Measurements from ENCODE around the gene CCL13.

Gene CCL13

DNA sequence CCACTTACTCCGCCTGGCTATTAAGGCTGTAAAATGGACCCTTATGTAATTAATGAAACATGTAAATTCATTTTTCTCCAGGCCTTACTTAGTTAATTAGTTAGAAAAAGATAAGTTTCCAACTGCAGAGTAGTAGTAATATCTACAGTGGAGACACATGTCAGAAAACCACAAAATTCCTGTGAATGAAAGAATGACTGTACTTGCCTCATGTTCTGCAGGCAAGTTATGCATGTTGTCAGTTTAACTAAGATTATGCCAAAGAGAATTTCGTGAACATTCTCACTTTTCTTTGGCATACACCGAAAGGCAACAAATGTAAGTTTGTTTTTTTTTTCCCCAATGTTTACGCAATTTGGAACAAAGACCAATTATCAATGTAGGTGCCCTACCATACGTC is 23.6 kb downstream of the CCL13 start:
- H3K27me3 ChIP-seq (replicated peaks; ENCODE audit: control insufficient read depth, insufficient read depth, low read length, poor library complexity, severe bottlenecking) = no peaks in the 10 kb centered on the region
- H3K9me3 ChIP-seq (ENCODE audit: control insufficient read depth, low read length) = no peaks in the 10 kb centered on the region
- DNase-seq = no peak

DNA sequence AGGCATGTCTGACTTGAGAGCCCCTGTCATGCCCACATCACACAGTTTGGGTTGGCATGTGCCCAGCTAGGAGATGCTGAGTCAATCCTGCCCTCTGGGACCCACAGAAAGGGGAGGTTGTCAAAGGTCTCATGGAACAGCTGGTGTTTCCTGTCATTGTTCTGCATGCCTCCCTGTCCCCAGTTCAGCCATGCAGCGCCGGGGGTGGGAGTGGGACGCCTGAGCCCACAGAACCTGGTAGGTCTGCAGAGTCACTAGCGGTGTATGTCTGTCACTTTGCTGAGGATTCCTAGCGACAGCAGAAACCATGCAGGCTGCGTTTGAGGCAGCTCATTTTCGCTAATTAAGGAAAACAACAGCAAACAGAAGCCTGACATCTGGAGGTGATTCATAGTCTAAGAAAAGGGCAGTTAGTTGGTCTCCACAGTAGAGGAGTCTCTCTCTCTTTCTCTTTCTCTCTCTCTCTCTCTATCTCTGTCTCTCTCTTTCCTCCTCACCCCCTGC is 26.4 kb downstream of the CCL13 start:
- H3K9me3 ChIP-seq (ENCODE audit: control insufficient read depth, low read length) = no peaks in the 10 kb centered on the region
- no peak for DNase-seq
- no peak overlapping the region for H3K27ac ChIP-seq (ENCODE audit: insufficient read depth, low read length, poor library complexity, severe bottlenecking)
- no peaks in the 10 kb centered on the region for H3K36me3 ChIP-seq (ENCODE audit: control insufficient read depth, insufficient read depth, low read length)
- no peak overlapping the region for H3K4me3 ChIP-seq (ENCODE audit: insufficient read depth, low read depth, low read length, poor library complexity, severe bottlenecking)
- no peaks in the 10 kb centered on the region for H3K27me3 ChIP-seq (replicated peaks; ENCODE audit: control insufficient read depth, insufficient read depth, low read length, poor library complexity, severe bottlenecking)
- no peaks in the 10 kb centered on the region for H3K4me1 ChIP-seq (ENCODE audit: control insufficient read depth, insufficient read depth, low read length, poor library complexity, severe bottlenecking)

More for the DNA sequence above, 23.6 kb downstream of the CCL13 start:
- Histone ChIP-seq H3K4me1 (ENCODE audit: control insufficient read depth, insufficient read depth, low read length, poor library complexity, severe bottlenecking) (no peaks in the 10 kb centered on the region), H3K36me3 (ENCODE audit: control insufficient read depth, insufficient read depth, low read length) (no peaks in the 10 kb centered on the region), H3K27ac (ENCODE audit: insufficient read depth, low read length, poor library complexity, severe bottlenecking) (no peak overlapping the region), H3K4me3 (ENCODE audit: insufficient read depth, low read depth, low read length, poor library complexity, severe bottlenecking) (no peak overlapping the region)

DNA sequence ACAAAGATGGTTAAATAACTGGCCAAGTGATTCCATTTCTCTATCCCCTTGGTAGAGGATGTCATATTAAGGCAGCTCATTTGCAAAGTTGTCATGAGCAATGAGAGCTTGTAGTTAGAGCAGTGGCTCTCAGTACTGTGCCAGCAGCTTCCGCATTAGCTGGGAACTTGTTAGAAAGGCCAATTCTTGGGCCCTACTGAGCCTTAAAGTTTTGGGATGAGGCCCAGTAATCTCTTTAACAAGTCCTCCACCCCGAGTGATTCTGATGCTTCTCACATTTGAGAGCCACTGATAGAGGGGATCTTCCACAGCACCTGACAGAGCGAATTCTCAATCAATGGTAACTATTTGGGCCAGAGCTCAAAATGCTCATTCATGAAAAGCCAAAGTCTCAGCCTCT is 26.9 kb downstream of the CCL13 start:
- Histone ChIP-seq H3K4me1 (ENCODE audit: control insufficient read depth, insufficient read depth, low read length, poor library complexity, severe bottlenecking) (no peaks in the 10 kb centered on the region), H3K9me3 (ENCODE audit: control insufficient read depth, low read length) (no peaks in the 10 kb centered on the region), H3K27me3 (replicated peaks; ENCODE audit: control insufficient read depth, insufficient read depth, low read length, poor library complexity, severe bottlenecking) (no peaks in the 10 kb centered on the region), H3K36me3 (ENCODE audit: control insufficient read depth, insufficient read depth, low read length) (no peaks in the 10 kb centered on the region), H3K27ac (ENCODE audit: insufficient read depth, low read length, poor library complexity, severe bottlenecking) (no peak overlapping the region), H3K4me3 (ENCODE audit: insufficient read depth, low read depth, low read length, poor library complexity, severe bottlenecking) (no peak overlapping the region)
- DNase-seq = no peak

DNA sequence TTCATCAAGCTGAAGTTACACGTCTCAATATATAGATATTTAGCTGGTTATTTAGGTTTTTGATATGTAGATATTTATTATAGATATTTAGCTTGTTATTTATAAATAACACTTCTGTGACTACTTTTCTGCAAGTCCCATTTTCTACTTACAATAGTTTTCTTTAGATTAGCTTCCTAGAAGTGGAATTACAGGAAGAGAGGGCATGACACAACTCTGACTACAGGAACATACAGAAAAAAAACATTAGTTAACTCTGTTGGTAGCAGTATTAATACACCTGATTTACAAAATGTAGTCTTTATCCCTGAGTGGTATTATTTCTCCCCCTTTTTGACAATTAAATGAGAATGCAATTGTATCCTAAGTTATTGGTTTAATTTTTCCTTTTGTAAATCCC is 28.0 kb downstream of the CCL13 start:
- no peak overlapping the region for H3K27ac ChIP-seq (ENCODE audit: insufficient read depth, low read length, poor library complexity, severe bottlenecking)

DNA sequence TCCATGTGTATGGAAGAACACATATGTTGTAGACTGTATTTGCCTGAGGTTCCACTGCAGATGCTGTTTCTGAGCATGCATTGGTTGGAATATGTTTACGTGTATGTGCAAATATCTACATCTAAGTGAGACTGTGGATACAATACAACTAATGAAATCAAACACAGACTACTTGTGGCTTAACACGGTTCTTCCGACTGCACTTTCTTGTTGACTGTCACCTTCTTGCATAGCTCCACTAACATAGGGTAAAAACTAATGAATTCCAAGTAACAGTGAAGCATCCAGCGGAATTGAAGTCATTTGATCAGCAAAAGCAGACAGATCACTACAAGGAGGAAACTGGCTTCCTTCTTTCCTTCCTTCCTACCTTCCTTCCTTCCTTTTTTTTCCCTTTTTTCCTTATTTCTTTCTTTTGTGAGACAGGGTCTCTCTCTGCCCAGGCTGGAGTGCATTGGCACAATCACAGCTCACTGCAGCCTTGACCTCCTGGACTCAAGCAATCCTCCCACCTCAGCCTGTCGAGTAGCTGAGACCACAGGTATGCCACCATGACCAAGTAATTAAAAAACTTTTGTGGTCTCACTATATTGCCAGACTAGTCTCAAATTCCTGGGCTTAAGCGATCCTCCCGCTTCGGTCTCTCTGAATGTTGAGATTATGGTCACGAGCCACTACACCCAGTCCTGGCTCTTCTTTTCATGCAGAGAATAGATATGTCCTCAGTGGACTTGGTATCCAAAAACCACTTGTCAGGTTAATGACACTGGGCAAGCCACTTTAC is 28.7 kb downstream of the CCL13 start:
- H3K27me3 ChIP-seq (replicated peaks; ENCODE audit: control insufficient read depth, insufficient read depth, low read length, poor library complexity, severe bottlenecking) = no peaks in the 10 kb centered on the region
- no peaks in the 10 kb centered on the region for H3K36me3 ChIP-seq (ENCODE audit: control insufficient read depth, insufficient read depth, low read length)
- no peaks in the 10 kb centered on the region for H3K4me1 ChIP-seq (ENCODE audit: control insufficient read depth, insufficient read depth, low read length, poor library complexity, severe bottlenecking)
- no peak for DNase-seq
- no peak overlapping the region for H3K27ac ChIP-seq (ENCODE audit: insufficient read depth, low read length, poor library complexity, severe bottlenecking)
- H3K4me3 ChIP-seq (ENCODE audit: insufficient read depth, low read depth, low read length, poor library complexity, severe bottlenecking) = no peak overlapping the region
- no peaks in the 10 kb centered on the region for H3K9me3 ChIP-seq (ENCODE audit: control insufficient read depth, low read length)

More for the DNA sequence above, 28.0 kb downstream of the CCL13 start:
- Histone ChIP-seq H3K9me3 (ENCODE audit: control insufficient read depth, low read length) (no peaks in the 10 kb centered on the region), H3K4me1 (ENCODE audit: control insufficient read depth, insufficient read depth, low read length, poor library complexity, severe bottlenecking) (no peaks in the 10 kb centered on the region), H3K36me3 (ENCODE audit: control insufficient read depth, insufficient read depth, low read length) (no peaks in the 10 kb centered on the region), H3K27me3 (replicated peaks; ENCODE audit: control insufficient read depth, insufficient read depth, low read length, poor library complexity, severe bottlenecking) (no peaks in the 10 kb centered on the region), H3K4me3 (ENCODE audit: insufficient read depth, low read depth, low read length, poor library complexity, severe bottlenecking) (no peak overlapping the region)
- no peak for DNase-seq

DNA sequence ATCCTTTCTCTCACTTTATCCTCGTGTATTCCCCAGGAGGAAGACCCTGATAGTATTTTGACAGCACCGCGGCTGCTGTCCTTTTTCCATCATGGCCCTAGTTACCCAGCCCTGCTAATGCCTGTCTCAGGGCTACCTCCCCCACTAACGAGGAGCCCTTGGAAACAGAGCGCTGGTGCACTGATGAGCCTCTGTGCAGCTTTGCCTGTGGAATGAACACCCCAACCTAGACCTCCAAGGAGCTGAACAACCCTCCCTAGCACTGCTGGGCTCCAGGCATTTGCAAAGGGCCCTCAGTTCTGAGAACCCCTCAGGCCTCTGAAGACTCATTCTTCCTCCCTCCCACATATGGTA is 30.0 kb downstream of the CCL13 start:
- Histone ChIP-seq H3K27ac (ENCODE audit: insufficient read depth, low read length, poor library complexity, severe bottlenecking) (no peak overlapping the region), H3K36me3 (ENCODE audit: control insufficient read depth, insufficient read depth, low read length) (no peaks in the 10 kb centered on the region), H3K9me3 (ENCODE audit: control insufficient read depth, low read length) (no peaks in the 10 kb centered on the region), H3K4me1 (ENCODE audit: control insufficient read depth, insufficient read depth, low read length, poor library complexity, severe bottlenecking) (no peaks in the 10 kb centered on the region), H3K27me3 (replicated peaks; ENCODE audit: control insufficient read depth, insufficient read depth, low read length, poor library complexity, severe bottlenecking) (no peaks in the 10 kb centered on the region), H3K4me3 (ENCODE audit: insufficient read depth, low read depth, low read length, poor library complexity, severe bottlenecking) (no peak overlapping the region)
- DNase-seq = no peak

DNA sequence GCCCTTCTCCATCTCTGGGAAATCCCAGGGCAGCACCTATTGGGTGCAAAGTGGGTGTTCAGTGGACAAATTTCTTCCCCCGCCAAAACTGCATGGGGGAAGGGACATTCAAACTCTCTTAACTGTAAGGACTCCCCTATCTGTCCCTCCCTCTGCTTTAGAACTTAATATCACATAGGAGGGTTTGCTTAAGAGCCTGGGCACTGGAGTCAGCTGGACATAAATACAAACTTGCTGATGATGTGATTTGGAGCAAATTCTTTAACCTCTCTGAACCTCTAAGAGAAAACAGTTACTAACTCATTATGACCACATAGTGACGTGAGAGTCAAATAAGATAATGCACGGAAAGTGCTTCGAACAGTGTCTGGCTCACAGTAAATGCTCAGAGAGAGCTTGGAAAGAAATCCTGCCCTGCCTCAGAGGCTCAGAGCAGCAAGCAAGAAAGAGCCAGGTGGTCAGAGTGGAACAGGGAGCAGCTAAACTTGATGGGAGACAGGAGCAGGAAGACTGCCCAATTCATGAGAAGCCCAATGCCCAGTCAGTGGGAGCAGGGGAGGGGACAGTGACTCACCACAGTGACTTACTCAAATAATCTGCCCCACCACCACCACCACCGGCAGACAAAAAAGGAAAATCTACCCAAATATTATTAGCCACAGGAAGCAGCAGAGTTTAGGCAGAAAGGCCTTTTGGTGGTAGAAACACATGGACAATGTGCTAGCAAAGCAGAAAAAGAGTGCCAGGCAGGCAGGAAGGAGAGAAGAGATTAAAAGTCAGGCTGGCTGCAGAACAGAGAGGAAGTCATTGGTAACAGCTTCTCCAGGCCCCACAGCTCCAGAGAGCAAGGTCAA is 30.6 kb downstream of the CCL13 start:
- H3K27ac ChIP-seq (ENCODE audit: insufficient read depth, low read length, poor library complexity, severe bottlenecking) = no peak overlapping the region
- no peak overlapping the region for H3K4me3 ChIP-seq (ENCODE audit: insufficient read depth, low read depth, low read length, poor library complexity, severe bottlenecking)
- DNase-seq = no peak
- H3K9me3 ChIP-seq (ENCODE audit: control insufficient read depth, low read length) = no peaks in the 10 kb centered on the region
- no peaks in the 10 kb centered on the region for H3K27me3 ChIP-seq (replicated peaks; ENCODE audit: control insufficient read depth, insufficient read depth, low read length, poor library complexity, severe bottlenecking)
- H3K4me1 ChIP-seq (ENCODE audit: control insufficient read depth, insufficient read depth, low read length, poor library complexity, severe bottlenecking) = no peaks in the 10 kb centered on the region
- no peaks in the 10 kb centered on the region for H3K36me3 ChIP-seq (ENCODE audit: control insufficient read depth, insufficient read depth, low read length)

DNA sequence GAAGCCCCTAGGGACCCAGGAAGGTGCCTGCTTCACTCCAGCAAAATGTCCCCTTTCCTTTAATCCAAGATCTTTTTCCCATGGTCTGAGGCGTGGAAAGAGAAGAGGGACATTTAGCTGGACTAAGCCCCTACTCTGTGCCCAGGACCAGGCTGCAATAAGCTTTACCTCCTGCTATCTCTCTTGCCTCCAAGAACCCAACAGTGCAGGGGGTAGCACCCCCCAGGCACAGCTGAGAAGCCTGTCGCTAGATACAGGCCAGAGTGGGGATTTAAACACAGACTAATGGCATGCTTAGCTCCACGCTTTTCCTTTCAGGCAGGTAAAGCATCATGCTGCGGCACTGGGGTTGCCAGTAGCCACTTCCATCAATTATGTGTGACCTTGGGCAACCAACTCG is 31.3 kb downstream of the CCL13 start:
- Histone ChIP-seq H3K36me3 (ENCODE audit: control insufficient read depth, insufficient read depth, low read length) (no peaks in the 10 kb centered on the region), H3K4me1 (ENCODE audit: control insufficient read depth, insufficient read depth, low read length, poor library complexity, severe bottlenecking) (no peaks in the 10 kb centered on the region), H3K27me3 (replicated peaks; ENCODE audit: control insufficient read depth, insufficient read depth, low read length, poor library complexity, severe bottlenecking) (no peaks in the 10 kb centered on the region), H3K4me3 (ENCODE audit: insufficient read depth, low read depth, low read length, poor library complexity, severe bottlenecking) (no peak overlapping the region), H3K27ac (ENCODE audit: insufficient read depth, low read length, poor library complexity, severe bottlenecking) (no peak overlapping the region), H3K9me3 (ENCODE audit: control insufficient read depth, low read length) (no peaks in the 10 kb centered on the region)
- no peak for DNase-seq

DNA sequence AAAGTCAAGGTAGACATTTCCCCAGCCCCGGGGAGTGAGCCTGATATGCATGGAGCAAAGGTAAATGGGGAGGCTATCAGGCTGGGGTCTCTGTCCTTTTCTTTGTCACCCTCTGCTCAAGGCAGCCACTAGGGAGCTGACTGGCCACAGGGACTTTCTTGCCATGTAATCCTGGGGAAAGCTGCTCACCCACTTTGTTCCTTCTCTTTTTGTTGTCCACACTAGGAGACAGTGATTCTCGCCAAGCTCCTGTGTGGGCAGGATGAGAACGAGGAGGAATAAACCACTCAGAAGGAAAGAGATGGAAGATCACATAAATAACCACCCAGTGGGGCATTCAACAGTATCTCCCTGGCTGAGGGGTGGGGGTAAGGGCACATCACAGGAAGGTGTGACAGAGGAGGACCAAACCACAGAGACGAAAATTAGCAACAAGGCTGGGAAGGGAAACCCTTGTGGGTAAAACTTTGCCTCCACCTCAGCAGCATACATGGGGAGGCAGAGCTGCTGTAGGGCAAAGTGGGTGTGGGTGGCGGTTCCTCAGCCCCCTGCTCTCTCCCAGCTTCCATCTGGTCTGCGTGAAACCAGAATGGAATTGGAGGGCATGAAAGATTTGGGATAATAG is 33.0 kb downstream of the CCL13 start:
- Histone ChIP-seq H3K9me3 (ENCODE audit: control insufficient read depth, low read length) (no peaks in the 10 kb centered on the region), H3K27me3 (replicated peaks; ENCODE audit: control insufficient read depth, insufficient read depth, low read length, poor library complexity, severe bottlenecking) (no peaks in the 10 kb centered on the region), H3K36me3 (ENCODE audit: control insufficient read depth, insufficient read depth, low read length) (no peaks in the 10 kb centered on the region), H3K4me3 (ENCODE audit: insufficient read depth, low read depth, low read length, poor library complexity, severe bottlenecking) (no peak overlapping the region), H3K4me1 (ENCODE audit: control insufficient read depth, insufficient read depth, low read length, poor library complexity, severe bottlenecking) (no peaks in the 10 kb centered on the region), H3K27ac (ENCODE audit: insufficient read depth, low read length, poor library complexity, severe bottlenecking) (no peak overlapping the region)
- DNase-seq = no peak

DNA sequence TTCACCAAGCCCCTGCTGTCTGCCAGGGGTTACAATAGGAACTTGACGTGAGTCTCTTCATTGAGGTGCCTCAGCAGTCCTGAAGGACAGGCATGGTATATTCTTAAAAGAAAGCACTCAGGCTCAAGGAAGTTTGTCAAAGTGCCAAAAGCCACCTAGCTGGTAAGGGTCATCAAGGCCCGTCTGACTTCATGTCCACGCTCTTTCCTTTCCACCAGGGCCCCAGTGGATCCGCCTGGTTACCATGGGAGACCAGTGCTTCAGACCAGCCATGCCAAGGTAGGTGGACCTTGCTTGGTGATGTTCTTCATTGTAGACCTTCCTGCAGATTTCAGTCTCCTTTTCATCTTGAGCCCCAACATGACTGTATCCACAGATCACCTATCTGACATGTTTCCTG is 34.4 kb downstream of the CCL13 start:
- H3K9me3 ChIP-seq (ENCODE audit: control insufficient read depth, low read length) = no peaks in the 10 kb centered on the region
- DNase-seq = no peak
- no peaks in the 10 kb centered on the region for H3K4me1 ChIP-seq (ENCODE audit: control insufficient read depth, insufficient read depth, low read length, poor library complexity, severe bottlenecking)
- H3K4me3 ChIP-seq (ENCODE audit: insufficient read depth, low read depth, low read length, poor library complexity, severe bottlenecking) = no peak overlapping the region
- H3K27me3 ChIP-seq (replicated peaks; ENCODE audit: control insufficient read depth, insufficient read depth, low read length, poor library complexity, severe bottlenecking) = no peaks in the 10 kb centered on the region
- no peak overlapping the region for H3K27ac ChIP-seq (ENCODE audit: insufficient read depth, low read length, poor library complexity, severe bottlenecking)
- H3K36me3 ChIP-seq (ENCODE audit: control insufficient read depth, insufficient read depth, low read length) = no peaks in the 10 kb centered on the region
